Mesodermal cell (in vitro differentiated cells): Measurements from ENCODE around the gene TSEN34.
A peak's percentile ranks its signal among the peaks of the same experiment; 100 is the strongest.

Source experiments
- H3K27ac ChIP-seq: 2 replicates; pipeline ENCODE4 v1.7.0; 2013; ENCODE audit warnings: mild to moderate bottlenecking, low read depth, low read length, moderate library complexity; ENCODE audit not compliant: severe bottlenecking
- H3K36me3 ChIP-seq: 2 replicates; pipeline ENCODE4 v1.7.1; 2013; ENCODE audit warnings: mild to moderate bottlenecking, low read length, moderate library complexity; ENCODE audit not compliant: control insufficient read depth, insufficient read depth
- H3K4me1 ChIP-seq: one replicate; pipeline ENCODE4 v1.7.1; 2013; ENCODE audit warnings: mild to moderate bottlenecking, low read length; ENCODE audit not compliant: insufficient read depth, control insufficient read depth, poor library complexity, severe bottlenecking
- H3K4me3 ChIP-seq: 2 replicates; pipeline ENCODE4 v1.7.0; 2013; ENCODE audit warnings: low read length, control low read depth, mild to moderate bottlenecking; ENCODE audit not compliant: insufficient read depth, poor library complexity, severe bottlenecking; ENCODE audit errors: extremely low read depth
- H3K9me3 ChIP-seq: 2 replicates; pipeline ENCODE4 v1.7.1; 2013; ENCODE audit warnings: mild to moderate bottlenecking, low read length, moderate library complexity; ENCODE audit not compliant: control insufficient read depth
- WGBS, 2 experiments: methylation state at CpG; one replicate each; pipeline ENCODE4 v1.1.5; 2013; ENCODE audit warnings: missing lambda C conversion rate in 2 of 2; ENCODE audit not compliant: insufficient coverage in 2 of 2; 5-methylcytosine and 5-hydroxymethylcytosine counted together

Gene TSEN34

GRCh38 chr19:54152878-54153524 is 38.1 kb upstream of the TSEN34 start:
- Histone ChIP-seq H3K36me3 (peaks cover 96% of the 10 kb centered on the region), H3K4me3 (no peak overlapping the region), H3K27ac (no peak overlapping the region), H3K9me3 (no peaks in the 10 kb centered on the region), H3K4me1 (peaks cover 5% of the 10 kb centered on the region)
- WGBS, 2 experiments, result 98% methylated on average over 10 to 11 of the region's 25 CpGs

GRCh38 chr19:54153731-54154326 is 37.3 kb upstream of the TSEN34 start:
- H3K9me3 ChIP-seq, result no peaks in the 10 kb centered on the region
- WGBS, 2 experiments, result 85 to 92% methylated on average over 9 to 10 of the region's 10 CpGs
- peak overlapping the region; percentile 45 for H3K27ac ChIP-seq
- no peak overlapping the region for H3K4me3 ChIP-seq
- peaks cover 91% of the 10 kb centered on the region for H3K36me3 ChIP-seq
- H3K4me1 ChIP-seq, result peaks cover 13% of the 10 kb centered on the region

- H3K4me3 ChIP-seq, result no peak overlapping the region
- peaks cover 82% of the 10 kb centered on the region for H3K36me3 ChIP-seq
- 96% methylated on average over 10 to 14 of the region's 18 CpGs for WGBS, 2 experiments
- peaks cover 14% of the 10 kb centered on the region for H3K4me1 ChIP-seq
- no peak overlapping the region for H3K27ac ChIP-seq
- H3K9me3 ChIP-seq, result no peaks in the 10 kb centered on the region
Observed at GRCh38 chr19:54154603-54155345, 36.3 kb upstream of the TSEN34 start.

- Histone ChIP-seq H3K9me3 (no peaks in the 10 kb centered on the region), H3K4me1 (peaks cover 14% of the 10 kb centered on the region), H3K4me3 (no peak overlapping the region), H3K36me3 (peaks cover 73% of the 10 kb centered on the region), H3K27ac (no peak overlapping the region)
- 95 to 100% methylated on average over 11 to 19 of the region's 19 CpGs for whole genome bisulfite sequencing, 2 experiments
Observed at GRCh38 chr19:54155694-54156093, 35.4 kb upstream of the TSEN34 start.

GRCh38 chr19:54156490-54156889 is 34.6 kb upstream of the TSEN34 start:
- peaks cover 14% of the 10 kb centered on the region for H3K4me1 ChIP-seq
- no peak overlapping the region for H3K4me3 ChIP-seq
- no peaks in the 10 kb centered on the region for H3K9me3 ChIP-seq
- peaks cover 65% of the 10 kb centered on the region for H3K36me3 ChIP-seq
- no peak overlapping the region for H3K27ac ChIP-seq
- WGBS, 2 experiments, result 96% methylated on average over 7 to 9 of the region's 11 CpGs

GRCh38 chr19:54156953-54157352 is 34.2 kb upstream of the TSEN34 start:
- Histone ChIP-seq H3K36me3 (peaks cover 60% of the 10 kb centered on the region), H3K4me1 (peaks cover 14% of the 10 kb centered on the region), H3K9me3 (no peaks in the 10 kb centered on the region), H3K4me3 (no peak overlapping the region), H3K27ac (no peak overlapping the region)
- 93 to 96% methylated on average over 3 of the region's 3 CpGs for WGBS, 2 experiments

- H3K4me1 ChIP-seq, result peaks cover 10% of the 10 kb centered on the region
- 28 to 33% methylated on average over 9 to 17 of the region's 19 CpGs for WGBS, 2 experiments
- peaks cover 3% of the 10 kb centered on the region for H3K9me3 ChIP-seq
Observed at GRCh38 chr19:54158812-54159351, 32.2 kb upstream of the TSEN34 start.

GRCh38 chr19:54159352-54160181 is 31.5 kb upstream of the TSEN34 start, which contains the start of gene LENG1:
TSS of gene LENG1 (minus strand) at chr19:54159721. CDS start at chr19:54159695, 26 bp downstream.
- H3K9me3 ChIP-seq, result peaks cover 3% of the 10 kb centered on the region
- peaks cover 34% of the 10 kb centered on the region for H3K36me3 ChIP-seq
- H3K4me1 ChIP-seq, result peaks cover 10% of the 10 kb centered on the region
- 0% methylated on average over 71 of the region's 72 CpGs for WGBS, 2 experiments
- peak within 1 kb of the TSS; percentile 96 for H3K27ac ChIP-seq
- H3K4me3 ChIP-seq, result peak within 1 kb of the TSS; percentile 72

More at GRCh38 chr19:54158812-54159351, 32.2 kb upstream of the TSEN34 start:
- Histone ChIP-seq H3K36me3 (peaks cover 41% of the 10 kb centered on the region), H3K27ac (peak overlapping the region; percentile 96), H3K4me3 (peak overlapping the region; percentile 72)

- H3K27ac ChIP-seq, result peak overlapping the region; percentile 92
- 2 to 6% methylated on average over 24 to 27 of the region's 28 CpGs for WGBS, 2 experiments
- H3K4me1 ChIP-seq, result peaks cover 10% of the 10 kb centered on the region
- peak overlapping the region; percentile 72 for H3K4me3 ChIP-seq
- peaks cover 3% of the 10 kb centered on the region for H3K9me3 ChIP-seq
- H3K36me3 ChIP-seq, result peaks cover 27% of the 10 kb centered on the region
Observed at GRCh38 chr19:54160182-54160811, 30.8 kb upstream of the TSEN34 start.
